Measurements from ENCODE around the gene RESP18.
A peak's percentile ranks its signal among the peaks of the same experiment; 100 is the strongest.

Gene RESP18

DNA sequence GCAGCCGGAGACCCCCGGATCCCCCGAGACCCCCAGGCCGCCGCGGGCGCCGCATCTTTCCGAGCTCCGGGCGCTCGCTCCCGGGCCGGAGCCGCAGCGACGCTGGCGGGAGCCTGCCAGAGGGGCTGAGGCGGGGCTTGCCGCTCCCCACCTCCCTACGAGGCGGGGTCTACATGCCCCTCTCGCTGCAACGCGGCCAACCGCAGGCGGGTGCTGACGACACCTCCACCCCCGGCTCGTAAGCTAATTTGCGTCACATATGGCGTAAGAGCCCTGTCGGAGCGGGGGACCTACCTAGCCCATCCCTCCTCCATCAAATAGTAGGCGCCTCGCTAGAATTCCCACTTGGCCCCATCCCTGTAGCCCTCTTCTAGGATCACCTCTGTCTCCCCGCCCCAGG, 23.3 kb downstream of the RESP18 start, which contains the start of gene PTPRN:
TSS of gene PTPRN (minus strand) at position 124 of the 400 bp plus-strand sequence. CDS start at position 55, 69 bp downstream.
- DNase-seq (ENCODE audit: low read depth, low spot score): no peak
- in situ Hi-C loops (cut with HindIII; ENCODE audit: low sequenced_read_pairs): no loop called here
- H3K4me3 ChIP-seq (ENCODE audit: low read depth, low read length): peak within 1 kb of the TSS; percentile 15
- no peak for TF ChIP-seq CTCF (IDR thresholded peaks at IDR 0.05; ENCODE audit: low read depth, low read length)

GRCh38 chr2:219308142-219309101, 24.1 kb downstream of the RESP18 start:
- in situ Hi-C loops (cut with HindIII; ENCODE audit: low sequenced_read_pairs): no loop called here
- peak; percentile 61 for DNase-seq (ENCODE audit: low read depth, low spot score)
- no peak for TF ChIP-seq CTCF (IDR thresholded peaks at IDR 0.05; ENCODE audit: low read depth, low read length)
- H3K4me3 ChIP-seq (ENCODE audit: low read depth, low read length): peak overlapping the region; percentile 15

DNA sequence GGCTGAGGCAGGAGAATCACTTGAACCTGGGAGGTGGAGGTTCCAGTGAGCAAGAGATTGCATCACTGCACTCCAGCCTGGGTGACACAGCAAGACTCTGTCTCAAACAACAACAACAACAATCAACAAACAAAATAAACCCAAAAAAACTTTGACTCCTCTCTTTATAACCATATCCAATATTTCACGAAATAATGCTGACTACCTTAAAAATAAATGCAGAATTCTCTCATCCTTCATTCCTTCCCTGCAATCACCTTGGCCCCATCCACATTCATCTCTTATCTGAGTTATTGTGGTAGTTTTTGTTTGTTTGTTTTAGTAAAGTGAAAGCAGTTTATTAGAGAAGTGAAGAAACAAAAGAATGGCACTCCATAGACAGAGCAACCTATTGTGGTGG, 26.5 kb downstream of the RESP18 start:
- no peak overlapping the region for H3K4me3 ChIP-seq (ENCODE audit: low read depth, low read length)
- DNase-seq (ENCODE audit: low read depth, low spot score): no peak
- no peak for TF ChIP-seq CTCF (IDR thresholded peaks at IDR 0.05; ENCODE audit: low read depth, low read length)
- in situ Hi-C loops (cut with HindIII; ENCODE audit: low sequenced_read_pairs): no loop called here

GRCh38 chr2:219304223-219304622, 28.3 kb downstream of the RESP18 start:
- TF ChIP-seq CTCF (IDR thresholded peaks at IDR 0.05; ENCODE audit: low read depth, low read length): no peak
- no peak overlapping the region for H3K4me3 ChIP-seq (ENCODE audit: low read depth, low read length)
- no peak for DNase-seq (ENCODE audit: low read depth, low spot score)
- in situ Hi-C loops (cut with HindIII; ENCODE audit: low sequenced_read_pairs): no loop called here

GRCh38 chr2:219302412-219302968, 30.1 kb downstream of the RESP18 start:
- in situ Hi-C loops (cut with HindIII; ENCODE audit: low sequenced_read_pairs): no loop called here
- DNase-seq (ENCODE audit: low read depth, low spot score): no peak

DNA sequence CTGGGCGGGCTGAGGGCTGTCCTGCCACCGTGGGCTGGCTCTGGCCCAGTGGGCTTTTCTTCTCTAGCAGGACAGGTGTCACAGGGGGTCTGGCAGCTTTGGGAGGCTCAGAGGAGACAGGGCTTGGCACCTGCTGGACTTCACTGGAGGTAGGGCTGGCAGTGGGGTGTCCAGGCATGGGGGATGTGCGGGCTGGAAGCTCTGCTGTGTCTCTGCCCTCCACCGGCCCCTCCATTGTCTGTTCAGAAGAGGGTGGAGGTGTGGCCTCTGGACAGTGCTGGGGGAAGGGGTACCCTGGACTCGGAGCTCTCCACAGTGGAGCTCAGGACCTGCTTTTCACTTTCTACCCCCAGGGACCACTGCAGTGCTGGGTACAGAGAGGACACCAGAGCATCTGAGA, 32.5 kb downstream of the RESP18 start:
- no peak for DNase-seq (ENCODE audit: low read depth, low spot score)
- no peak for TF ChIP-seq CTCF (IDR thresholded peaks at IDR 0.05; ENCODE audit: low read depth, low read length)
- in situ Hi-C loops (cut with HindIII; ENCODE audit: low sequenced_read_pairs): no loop called here
- no peak overlapping the region for H3K4me3 ChIP-seq (ENCODE audit: low read depth, low read length)

More at GRCh38 chr2:219302412-219302968, 30.1 kb downstream of the RESP18 start:
- no peak overlapping the region for H3K4me3 ChIP-seq (ENCODE audit: low read depth, low read length)
- no peak for TF ChIP-seq CTCF (IDR thresholded peaks at IDR 0.05; ENCODE audit: low read depth, low read length)

Data from astrocyte of the spinal cord (primary cell).